B cell (primary cell): ENCODE results near the gene GNG2.

Source experiments
- CTCF ChIP-seq: fragments of 200-600 bp; IDR thresholded peaks from one replicate; pipeline ENCODE4 v1.8.0; 2022; ENCODE audit warnings: antibody characterized with exemption, mild to moderate bottlenecking
- EZH2 ChIP-seq: IDR thresholded peaks from 2 replicates; pipeline ENCODE4 v1.6.1; 2012; ENCODE audit warnings: borderline replicate concordance, low read depth, mild to moderate bottlenecking, moderate library complexity, low read length; ENCODE audit not compliant: insufficient read depth, poor library complexity, severe bottlenecking

GRCh38 chr14:51870606-51871005, 10.2 kb downstream of the GNG2 start:
- TF ChIP-seq CTCF, result no peak
- no peak for TF ChIP-seq EZH2
